Measurements from ENCODE around the gene NIFK. TPM values are rescaled to one million over a fixed set of nuclear protein-coding genes. Genes with fewer than 3 reads are reported as not detected.

NIFK gene
- total and polyA plus RNA-seq, 10 donors, result 28.4 to 74.7 (median 44.9) TPM

- WGBS, 5 donors, result 87 to 93% (median 91%) methylated on average over 19 of the region's 19 CpGs
- Histone ChIP-seq H3K9me3 (peaks cover 16 to 34% (median 31%) of the 10 kb centered on the region in 8 donors), H3K36me3 (no peaks in the 10 kb centered on the region), H3K4me3 (no peak overlapping the region), H3K27me3 (replicated peaks in 1 of 7) (no peaks in the 10 kb centered on the region), H3K4me1 (no peaks in the 10 kb centered on the region), H3K27ac (no peak overlapping the region)
- intact Hi-C loops (cut with DNase I; ENCODE audit: low total_unique reads), result no loop called here
- TF ChIP-seq POLR2A (IDR thresholded peaks at IDR 0.05) (no peak), CTCF (IDR thresholded peaks at IDR 0.05 in 8 of 11, conservative IDR thresholded peaks at IDR 0.05 in 3 of 11) (no peak)
- no peak for DNase-seq
Observed at GRCh38 chr2:121686218-121686617, 50.5 kb downstream of the NIFK start.

GRCh38 chr2:121682396-121683298 lies 54.0 kb downstream of the NIFK start:
- intact Hi-C loops (cut with DNase I; ENCODE audit: low total_unique reads), result no loop called here
- H3K4me1 ChIP-seq, result no peaks in the 10 kb centered on the region
- no peak overlapping the region for H3K27ac ChIP-seq
- no peaks in the 10 kb centered on the region for H3K36me3 ChIP-seq
- no peaks in the 10 kb centered on the region for H3K27me3 ChIP-seq (replicated peaks in 1 of 7)
- DNase-seq, result no peak
- H3K4me3 ChIP-seq, result no peak overlapping the region
- peaks cover 16 to 67% (median 53%) of the 10 kb centered on the region in 8 donors for H3K9me3 ChIP-seq
- TF ChIP-seq POLR2AphosphoS5 (IDR thresholded peaks at IDR 0.05) (no peak), CTCF (IDR thresholded peaks at IDR 0.05 in 8 of 11, conservative IDR thresholded peaks at IDR 0.05 in 3 of 11) (no peak), POLR2A (IDR thresholded peaks at IDR 0.05) (no peak)
- WGBS, 5 donors, result 90 to 96% (median 95%) methylated on average over 17 of the region's 17 CpGs

- no peak for TF ChIP-seq POLR2AphosphoS5 (IDR thresholded peaks at IDR 0.05)
- no peak for TF ChIP-seq POLR2A (IDR thresholded peaks at IDR 0.05)
- TF ChIP-seq CTCF (IDR thresholded peaks at IDR 0.05 in 8 of 11, conservative IDR thresholded peaks at IDR 0.05 in 3 of 11), result no peak
- Histone ChIP-seq H3K4me1 (no peaks in the 10 kb centered on the region), H3K36me3 (no peaks in the 10 kb centered on the region), H3K27ac (no peak overlapping the region), H3K9me3 (peaks cover 12 to 94% (median 73%) of the 10 kb centered on the region in 8 donors), H3K27me3 (replicated peaks in 1 of 7) (no peaks in the 10 kb centered on the region), H3K4me3 (no peak overlapping the region)
- DNase-seq, result no peak
- intact Hi-C loops (cut with DNase I; ENCODE audit: low total_unique reads), result no loop called here
Observed at GRCh38 chr2:121677855-121678254, 58.8 kb downstream of the NIFK start.

Other genes with a start within 250 kb of the NIFK start
- gene RNU4ATAC, start 206.0 kb downstream of the NIFK start, total RNA-seq, result 10 to 100 TPM in 1 of 7 donors, under 1 TPM in 1, not detected in 5; under 0.01 to 11.8 TPM
- gene RNU4ATAC, start 206.0 kb downstream of the NIFK start, polyA plus RNA-seq, result not detected
- gene CLASP1, start 87.4 kb downstream of the NIFK start, total RNA-seq, result 100 to 1,000 TPM in 1 of 7 donors, 10 to 100 TPM in 6; 63.4 to 103 (median 82.7) TPM
- 1 to 10 TPM; 4.0 to 8.7 (median 4.8) TPM for gene CLASP1, start 87.4 kb downstream of the NIFK start, polyA plus RNA-seq
- 10 to 100 TPM; 33.6 to 48.3 (median 44.3) TPM for gene TSN, start 18.8 kb upstream of the NIFK start, total RNA-seq
- 10 to 100 TPM; 18.2 to 30.9 (median 25.9) TPM for gene TSN, start 18.8 kb upstream of the NIFK start, polyA plus RNA-seq

Measured in spleen (tissue), 11 donors.